Measurements from ENCODE around the gene SORCS1.

SORCS1 gene

DNA sequence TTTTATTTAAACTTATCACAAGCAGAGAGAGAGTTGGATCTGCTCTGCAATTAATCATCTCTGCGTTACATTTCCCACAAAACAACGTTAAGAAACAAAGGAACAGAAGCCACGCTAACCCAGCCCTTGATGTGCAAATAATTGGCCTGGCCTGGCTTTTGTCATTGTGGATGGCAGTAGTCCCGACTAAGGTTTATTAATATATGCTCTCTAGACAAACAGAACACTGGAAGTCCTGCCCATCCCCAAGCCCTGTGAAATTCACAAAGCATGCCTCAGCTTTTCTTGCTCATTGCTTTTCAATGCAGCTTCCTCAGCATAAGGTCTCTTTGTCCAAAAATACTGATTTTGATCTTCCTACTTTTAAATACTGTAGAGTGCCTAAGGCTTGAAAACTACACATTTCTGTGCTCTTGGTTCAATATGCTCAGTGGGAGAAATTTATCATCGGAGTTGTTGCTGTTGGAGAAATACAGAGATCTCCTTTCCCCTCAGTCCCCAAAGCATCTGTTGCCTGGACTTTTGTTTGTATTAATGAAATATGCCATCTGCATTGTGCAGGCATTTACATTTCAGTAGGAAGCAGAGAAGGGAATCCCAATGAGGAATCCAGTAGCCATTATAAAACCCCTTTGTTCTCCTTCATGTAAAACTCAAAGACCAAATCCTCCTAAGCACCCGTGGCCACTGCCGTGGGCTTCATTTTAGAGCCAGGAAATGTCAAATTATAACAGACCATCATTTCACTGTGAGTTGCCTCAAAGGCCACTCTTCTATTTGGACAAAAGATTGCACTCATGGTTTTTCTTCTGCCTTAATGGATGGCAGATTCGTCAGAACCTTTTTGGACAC is 61.1 kb downstream of the SORCS1 start:
- DNase-seq, result no peak

GRCh38 chr10:107098326-107098725 is 66.2 kb downstream of the SORCS1 start:
- DNase-seq, result no peak

DNA sequence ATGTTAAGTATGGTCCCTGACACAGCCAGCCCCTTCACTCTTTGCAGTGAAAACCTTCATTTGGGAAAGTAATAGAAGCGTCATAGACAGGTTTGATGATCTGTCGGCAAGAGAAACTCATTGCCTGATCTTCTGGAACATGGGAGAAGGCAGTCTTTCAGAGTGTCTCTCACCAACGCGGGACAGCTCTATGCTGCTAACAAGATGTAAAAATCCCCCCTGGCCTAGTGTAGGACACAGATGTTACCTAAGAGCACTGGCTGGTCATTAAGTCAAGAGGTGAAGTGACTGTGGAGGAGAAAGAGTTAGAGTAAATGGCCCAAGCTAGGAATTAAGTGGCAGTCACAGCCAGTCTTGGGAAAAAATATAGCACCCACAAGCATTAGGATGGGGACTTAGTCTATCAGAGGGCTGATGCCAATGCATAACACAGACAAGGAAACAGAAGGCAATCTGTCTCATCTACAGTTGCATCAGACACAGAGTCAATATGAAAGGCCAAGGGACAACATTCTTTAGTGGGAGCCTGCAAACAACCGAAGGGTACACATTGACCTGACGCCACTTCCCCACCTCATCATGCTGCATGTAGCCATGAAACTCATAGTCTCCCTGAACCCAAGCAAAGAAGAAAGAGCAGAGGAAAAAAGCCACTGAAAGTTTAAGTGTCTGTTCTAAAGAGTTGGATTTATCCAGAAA is 69.5 kb downstream of the SORCS1 start:
- DNase-seq, result no peak

- no peak for DNase-seq
Measured at GRCh38 chr10:107092321-107092720, 72.2 kb downstream of the SORCS1 start.

DNA sequence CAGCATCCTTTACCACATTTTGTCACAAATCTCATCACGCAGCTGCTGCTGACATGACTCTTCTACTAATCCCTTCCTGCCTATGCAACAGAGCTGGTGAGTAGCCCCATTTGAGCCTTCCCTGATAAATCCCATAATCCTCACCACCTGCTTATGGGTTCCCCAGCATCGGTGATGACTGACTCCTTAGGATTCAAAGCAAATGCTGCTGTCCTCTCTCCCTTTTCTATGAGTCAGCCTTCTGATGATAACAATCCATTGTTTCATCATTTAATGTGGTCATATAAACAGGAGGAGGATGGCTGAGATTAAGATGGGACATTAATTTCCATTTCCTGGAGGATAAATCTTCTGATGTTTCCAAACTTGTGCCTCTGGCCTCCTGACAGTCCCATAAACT is 73.4 kb downstream of the SORCS1 start:
- no peak for DNase-seq

- no peak for DNase-seq
Measured at GRCh38 chr10:107085665-107086525, 78.6 kb downstream of the SORCS1 start.

GRCh38 chr10:107083388-107084009 is 81.0 kb downstream of the SORCS1 start:
- DNase-seq, result no peak

- DNase-seq, result no peak
Measured at GRCh38 chr10:107081644-107082043, 82.9 kb downstream of the SORCS1 start.

GRCh38 chr10:107075117-107075516 is 89.4 kb downstream of the SORCS1 start:
- no peak for DNase-seq

DNA sequence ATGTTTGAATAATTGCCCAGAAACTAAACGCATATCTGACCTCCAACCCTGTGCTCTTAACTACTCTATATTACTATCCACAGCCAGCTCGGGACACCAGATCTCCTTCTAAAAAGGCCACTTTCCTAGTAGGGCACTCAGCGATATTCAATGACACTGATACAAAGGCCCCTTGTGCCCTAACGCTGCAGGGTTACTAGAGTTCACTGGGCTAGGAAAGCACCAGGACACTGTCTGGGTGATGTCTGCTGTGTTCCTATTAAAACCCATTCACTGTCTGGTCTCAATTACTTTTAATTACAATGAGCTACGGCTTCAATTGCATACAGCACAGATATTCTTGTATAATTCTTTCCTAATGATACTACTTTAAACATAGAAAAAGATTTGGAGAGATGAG is 91.7 kb downstream of the SORCS1 start:
- DNase-seq, result no peak

- no peak for DNase-seq
Measured at GRCh38 chr10:107072028-107072427, 92.5 kb downstream of the SORCS1 start.

DNA sequence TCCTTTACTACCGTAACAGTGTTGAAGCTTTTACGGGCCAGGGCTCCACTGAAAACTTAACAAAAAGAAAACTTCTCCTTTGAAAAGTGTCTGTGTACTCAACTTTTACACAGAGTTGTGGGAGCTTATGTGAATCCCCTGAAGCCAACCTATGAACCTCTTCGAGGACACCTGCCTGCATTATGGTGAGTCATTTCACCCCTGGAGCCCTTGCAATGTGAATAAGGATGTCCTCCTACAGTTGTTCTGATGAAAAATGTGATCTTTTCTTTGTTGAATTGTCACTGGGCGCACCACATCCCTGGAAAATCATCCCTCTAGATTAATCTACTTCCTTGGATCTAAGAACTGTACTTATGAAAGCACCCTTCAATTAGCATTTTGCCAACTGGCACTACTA is 93.2 kb downstream of the SORCS1 start:
- no peak for DNase-seq

GRCh38 chr10:107067843-107068242 is 96.7 kb downstream of the SORCS1 start:
- no peak for DNase-seq

- DNase-seq, result no peak
Measured at GRCh38 chr10:107064075-107064474, 100.4 kb downstream of the SORCS1 start.

GRCh38 chr10:107059872-107060271 is 104.6 kb downstream of the SORCS1 start:
- no peak for DNase-seq

DNA sequence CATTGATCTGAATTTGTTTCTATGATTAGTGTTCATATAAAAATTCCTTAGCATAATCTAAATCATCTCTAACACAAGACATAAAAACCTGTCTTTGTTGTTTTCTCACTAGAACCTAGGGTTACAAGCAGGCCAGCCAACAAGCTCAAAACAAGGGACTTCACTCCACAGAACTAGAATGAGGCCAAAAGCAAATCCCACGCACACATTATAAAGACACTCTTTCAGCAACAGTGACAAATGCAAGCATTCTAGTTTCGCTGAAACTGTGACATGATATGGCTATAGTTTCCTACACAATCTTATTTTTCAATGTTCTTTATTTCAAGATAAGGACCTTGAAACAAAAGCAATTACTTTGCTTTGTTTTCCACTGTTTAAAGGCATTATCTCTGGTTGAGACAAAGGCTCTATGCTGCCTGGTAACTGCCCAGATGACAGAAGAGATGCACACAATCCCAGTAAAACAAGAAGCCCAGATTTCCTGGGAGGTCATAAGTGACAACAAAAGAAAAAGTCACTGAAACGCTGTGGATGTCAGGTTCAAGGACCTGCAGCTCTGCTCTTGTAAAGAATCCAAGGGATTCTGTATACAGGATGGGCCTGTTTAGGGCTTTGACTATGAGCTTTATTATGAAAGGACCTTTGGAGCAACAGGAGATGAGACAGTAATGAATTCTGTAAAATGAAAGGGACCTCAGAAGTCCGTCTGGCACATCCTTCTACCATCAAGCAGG is 105.3 kb downstream of the SORCS1 start:
- DNase-seq, result no peak

GRCh38 chr10:107058331-107058730 is 106.2 kb downstream of the SORCS1 start:
- no peak for DNase-seq

DNA sequence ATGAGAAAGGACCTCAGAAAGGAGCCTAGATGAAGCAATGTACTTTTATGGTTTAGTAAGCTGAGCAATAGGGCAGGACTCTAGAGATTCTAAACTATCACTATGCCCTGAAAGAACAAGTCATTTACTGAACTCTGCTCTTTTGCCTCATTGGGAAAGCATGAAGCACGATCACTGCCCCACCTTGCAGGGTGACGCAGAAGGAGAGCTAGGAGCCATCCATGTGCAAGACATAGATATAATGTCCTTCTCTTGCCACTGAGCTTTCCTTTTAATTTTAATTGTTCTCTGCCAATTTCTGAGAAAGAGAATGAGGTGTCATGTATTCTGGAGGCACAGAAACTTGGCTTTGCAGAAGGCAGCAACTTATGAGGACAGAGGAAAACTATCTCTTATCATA is 108.3 kb downstream of the SORCS1 start:
- no peak for DNase-seq

- no peak for DNase-seq
Measured at GRCh38 chr10:107054469-107055156, 109.9 kb downstream of the SORCS1 start.

GRCh38 chr10:107051769-107052168 is 112.7 kb downstream of the SORCS1 start:
- no peak for DNase-seq

DNA sequence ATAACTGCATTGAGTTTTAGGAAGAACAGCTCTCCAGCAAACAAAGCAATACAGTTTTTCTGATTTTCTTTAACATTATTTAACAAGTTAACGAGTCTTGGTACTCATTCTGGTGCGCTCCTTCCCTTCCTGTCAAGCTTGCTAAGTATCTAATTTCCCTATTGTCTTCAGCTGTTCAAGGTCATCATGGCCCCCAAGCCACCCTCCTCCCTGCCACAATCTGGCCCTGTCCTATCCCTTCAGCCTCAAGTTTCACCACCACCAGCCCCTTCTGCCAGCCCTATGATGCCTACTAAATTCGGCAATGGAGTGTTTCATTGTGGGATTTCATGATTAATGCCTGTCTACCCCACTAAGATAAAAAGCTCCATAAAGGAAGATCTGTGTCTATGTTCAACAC is 121.0 kb downstream of the SORCS1 start:
- no peak for DNase-seq

All from GF-D8 (cell line).